ENCODE data around the gene TMEM117.

DNA sequence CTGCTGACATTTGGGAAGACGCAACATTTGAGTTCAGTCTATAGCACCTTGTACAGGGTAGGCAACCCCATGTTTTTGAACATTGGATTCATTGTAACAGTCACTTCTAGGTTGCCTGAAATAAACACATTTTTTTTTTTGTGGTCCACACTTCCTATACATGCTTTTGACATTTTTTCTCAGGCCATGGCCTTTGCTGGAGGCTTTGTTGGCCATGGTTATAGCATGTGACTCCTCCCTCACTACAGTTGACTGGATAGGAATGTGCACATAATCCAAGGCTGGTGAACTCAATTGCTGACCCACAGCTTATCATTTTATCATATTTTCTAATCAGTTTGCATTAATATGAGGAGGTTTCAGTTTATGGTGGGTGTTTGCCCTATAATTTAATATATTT lies 60.6 kb downstream of the TMEM117 start:
- TF ChIP-seq, protein P1, sequence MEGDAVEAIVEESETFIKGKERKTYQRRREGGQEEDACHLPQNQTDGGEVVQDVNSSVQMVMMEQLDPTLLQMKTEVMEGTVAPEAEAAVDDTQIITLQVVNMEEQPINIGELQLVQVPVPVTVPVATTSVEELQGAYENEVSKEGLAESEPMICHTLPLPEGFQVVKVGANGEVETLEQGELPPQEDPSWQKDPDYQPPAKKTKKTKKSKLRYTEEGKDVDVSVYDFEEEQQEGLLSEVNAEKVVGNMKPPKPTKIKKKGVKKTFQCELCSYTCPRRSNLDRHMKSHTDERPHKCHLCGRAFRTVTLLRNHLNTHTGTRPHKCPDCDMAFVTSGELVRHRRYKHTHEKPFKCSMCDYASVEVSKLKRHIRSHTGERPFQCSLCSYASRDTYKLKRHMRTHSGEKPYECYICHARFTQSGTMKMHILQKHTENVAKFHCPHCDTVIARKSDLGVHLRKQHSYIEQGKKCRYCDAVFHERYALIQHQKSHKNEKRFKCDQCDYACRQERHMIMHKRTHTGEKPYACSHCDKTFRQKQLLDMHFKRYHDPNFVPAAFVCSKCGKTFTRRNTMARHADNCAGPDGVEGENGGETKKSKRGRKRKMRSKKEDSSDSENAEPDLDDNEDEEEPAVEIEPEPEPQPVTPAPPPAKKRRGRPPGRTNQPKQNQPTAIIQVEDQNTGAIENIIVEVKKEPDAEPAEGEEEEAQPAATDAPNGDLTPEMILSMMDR (IDR thresholded peaks at IDR 0.05; ENCODE audit: extremely low read depth in 1 of 2, insufficient read depth in 1 of 2, low read depth in 1 of 2, low read length in 2 of 2) = no peak
- TF ChIP-seq EZH2 (IDR thresholded peaks at IDR 0.05; ENCODE audit: borderline replicate concordance, low read depth, low read length, severe bottlenecking) = no peak
- no peak for TF ChIP-seq MAX (IDR thresholded peaks at IDR 0.05; ENCODE audit: insufficient read depth, insufficient read length)
- no peak for TF ChIP-seq POLR2A (IDR thresholded peaks at IDR 0.05; ENCODE audit: low read depth, low read length)
- TF ChIP-seq POLR2AphosphoS5 (IDR thresholded peaks at IDR 0.05; ENCODE audit: insufficient read depth, low read depth, low read length) = no peak
- TF ChIP-seq MYC (IDR thresholded peaks at IDR 0.05; ENCODE audit: low read depth, low read length) = no peak
- no peak for TF ChIP-seq JUN (IDR thresholded peaks at IDR 0.05; ENCODE audit: borderline replicate concordance, insufficient read depth, insufficient read length, low read depth)
- TF ChIP-seq GATA2 (IDR thresholded peaks at IDR 0.05; ENCODE audit: insufficient read depth, insufficient read length, low read depth, low read length) = no peak

Data from endothelial cell of umbilical vein (primary cell).